K562 (cell line): ENCODE results near the gene TENM3. TPM values are rescaled to one million over a fixed set of nuclear protein-coding genes. Genes with fewer than 3 reads are reported as not detected.

Source experiments
- ATAC-seq: fragments of 200-7000 bp; cut with Tn5 transposase; 3 replicates; pipeline ENCODE4 v1.9.1; 2020; ENCODE audit warnings: moderate library complexity
- BruUV-seq: library from RNA; stranded (reverse); fragments of 400-500 nt; replicated peaks from 2 replicates; lab custom pipeline; 2021; lab: Mats Ljungman, UMichigan
- CTCF ChIA-PET: fragments of 300-600 bp; formaldehyde crosslinking; extraction: SDS; loops from one replicate; lab custom pipeline; 2021; ENCODE audit warnings: low intra/inter-chr PET ratio; lab: Yijun Ruan, JAX
- POLR2A ChIA-PET: fragments of 300-600, 350-650 bp; sonication (Branson Sonifier 250); formaldehyde crosslinking; extraction: SDS; loops from one replicate; lab custom pipeline; 2021; ENCODE audit warnings: antibody characterized with exemption, inconsistent platforms; lab: Yijun Ruan, JAX
- DNase-seq, 4 experiments: peaks; one replicate each; pipeline versions ENCODE4 v3.0.0 to v3.0.0-alpha.2; 2011 to 2018; ENCODE audit warnings: low spot score in 3 of 4, mixed read lengths in 3 of 4; ENCODE audit errors: extremely low read depth in 1 of 4
- FAIRE-seq: peaks from 2 replicates; lab custom pipeline; 2011; peaks lifted over from hg19 to GRCh38; lab: Jason Lieb, UNC
- H2AFZ ChIP-seq: 2 replicates; pipeline ENCODE4 v1.6.0; 2011; ENCODE audit warnings: low read depth, low read length, control low read depth, inconsistent platforms
- H3K27ac ChIP-seq: fragments of 200-600 bp; 3 replicates; pipeline ENCODE4 v1.8.0; 2011; ENCODE audit warnings: low read depth, mild to moderate bottlenecking, control low read depth, inconsistent platforms, low read length, moderate library complexity, mixed read lengths; ENCODE audit errors: extremely low read depth
- H3K27me3 ChIP-seq, 2 experiments: fragments of 300-600 bp in 1 of 2; 2 replicates in 1 of 2; 3 replicates in 1 of 2; pipeline versions ENCODE4 v1.6.0 to v1.8.0; 2011; ENCODE audit warnings: inconsistent platforms in 2 of 2, low read length in 2 of 2, mild to moderate bottlenecking in 1 of 2, mixed read lengths in 1 of 2, moderate library complexity in 1 of 2; ENCODE audit not compliant: control insufficient read depth in 2 of 2, insufficient read depth in 2 of 2
- H3K36me3 ChIP-seq: fragments of 300-600 bp; 3 replicates; pipeline ENCODE4 v1.8.0; 2011; ENCODE audit warnings: mild to moderate bottlenecking, low read length, inconsistent platforms; ENCODE audit not compliant: control insufficient read depth, insufficient read depth
- H3K4me1 ChIP-seq, 2 experiments: fragments of 200-600 bp in 1 of 2; replicated peaks in 1 of 2; 2 replicates in 1 of 2; 3 replicates in 1 of 2; pipeline versions ENCODE4 v1.5.1 to v1.8.0; 2011; ENCODE audit warnings: inconsistent platforms in 2 of 2, low read length in 2 of 2, mild to moderate bottlenecking in 1 of 2, mixed read lengths in 1 of 2, moderate library complexity in 1 of 2; ENCODE audit not compliant: control insufficient read depth in 2 of 2, insufficient read depth in 2 of 2
- H3K4me2 ChIP-seq: 2 replicates; pipeline ENCODE4 v1.6.1; 2011; ENCODE audit warnings: low read length, control low read depth, inconsistent platforms, mixed read lengths; ENCODE audit not compliant: insufficient read depth
- H3K4me3 ChIP-seq: fragments of 200-600 bp; sonication (generic), shearing (Covaris generic); 2 replicates; pipeline ENCODE4 v1.5.1; 2016; ENCODE audit warnings: control low read depth, inconsistent platforms
- H3K79me2 ChIP-seq: fragments of 200-600 bp; 3 replicates; pipeline ENCODE4 v1.8.0; 2011; ENCODE audit warnings: low read length, inconsistent platforms; ENCODE audit not compliant: control insufficient read depth, insufficient read depth
- H3K9ac ChIP-seq, 2 experiments: 2 replicates each; pipeline versions ENCODE4 v1.6.0 to v1.6.1; 2011; ENCODE audit warnings: low read depth in 2 of 2, low read length in 2 of 2, control low read depth in 1 of 2, inconsistent platforms in 1 of 2, mild to moderate bottlenecking in 1 of 2, mixed read lengths in 1 of 2; ENCODE audit not compliant: insufficient read depth in 1 of 2
- H3K9me1 ChIP-seq: one replicate; pipeline ENCODE4 v1.6.0; 2011; ENCODE audit warnings: inconsistent platforms, mild to moderate bottlenecking, low read length, moderate library complexity; ENCODE audit not compliant: control insufficient read depth, insufficient read depth
- H3K9me3 ChIP-seq: replicated peaks from 2 replicates; pipeline ENCODE4 v1.5.1; 2011; ENCODE audit warnings: low read depth, low read length, inconsistent platforms; ENCODE audit not compliant: control insufficient read depth, insufficient read depth
- H4K20me1 ChIP-seq: replicated peaks from 2 replicates; pipeline ENCODE4 v1.6.1; 2011; ENCODE audit warnings: low read length, inconsistent platforms, mixed read lengths; ENCODE audit not compliant: control insufficient read depth, insufficient read depth
- ATF2 ChIP-seq: sonication (generic); formaldehyde crosslinking; IDR thresholded peaks from 2 replicates; pipeline ENCODE4 v1.8.1; 2022; ENCODE audit warnings: missing genetic modification reagents
- CTBP1 ChIP-seq: fragments of 450-650 bp; IDR thresholded peaks from 2 replicates; pipeline ENCODE4 v1.6.1; 2016; ENCODE audit warnings: borderline replicate concordance
- E2F1 ChIP-seq: sonication (generic); formaldehyde crosslinking; IDR thresholded peaks from 2 replicates; pipeline ENCODE4 v1.8.1; 2023; ENCODE audit warnings: mild to moderate bottlenecking, missing genetic modification reagents, moderate library complexity
- WGBS: fragments of 100-300 bp; shearing (Covaris generic); methylation state at CpG from one replicate; pipeline ENCODE4 v1.1.6; 2016; ENCODE audit warnings: low coverage, mixed read lengths; ENCODE audit not compliant: insufficient coverage; ENCODE audit errors: missing lambda C conversion rate; 5-methylcytosine and 5-hydroxymethylcytosine counted together
- in situ Hi-C: fragments of 300-500 bp; cut with MboI; formaldehyde crosslinking; loops from 4 replicates; pipeline ENCODE4 v1.15.0; 2018; ENCODE audit warnings: inconsistent platforms, mixed read lengths
- intact Hi-C: fragments of 100-400 bp; cut with micrococcal nuclease; formaldehyde crosslinking; loops from 2 replicates; pipeline ENCODE4 v1.14.2; 2022
- polyA plus RNA-seq, 8 experiments: library from polyadenylated mRNA; depleted of rRNA in 4 of 8; stranded (reverse) in 5 of 8; unstranded in 3 of 8; fragments of >200 nt; fragmentation: Nextera tagmentation in 2 of 8; fragmentation: Illumina TruSeq in 1 of 8; extraction: Ambion mirVana in 2 of 8; extraction: Trizol in 1 of 8; gene quantifications; 2 replicates each; pipeline versions ENCODE4 v1.2.1 to v1.2.3, GENCODE V29; 2011 to 2014; ENCODE audit warnings: inconsistent platforms in 1 of 8, missing spikeins in 1 of 8
- total RNA-seq, 7 experiments: library from RNA; depleted of rRNA in 6 of 7; stranded (reverse); fragments of >200 nt in 6 of 7; fragmentation: Illumina TruSeq in 2 of 7; extraction: Trizol in 2 of 7; gene quantifications; 2 replicates each; pipeline versions ENCODE4 v1.2.1 to v1.2.3, GENCODE V29; 2011 to 2021; ENCODE audit warnings: low replicate concordance in 1 of 7

The TENM3 gene
- total and polyA plus RNA-seq, 9 of the 15 experiments (the other 6 are each of a cell fraction or from before 2014, with no cell fraction given) = 0.01 to 0.02 TPM; not detected in 7

DNA sequence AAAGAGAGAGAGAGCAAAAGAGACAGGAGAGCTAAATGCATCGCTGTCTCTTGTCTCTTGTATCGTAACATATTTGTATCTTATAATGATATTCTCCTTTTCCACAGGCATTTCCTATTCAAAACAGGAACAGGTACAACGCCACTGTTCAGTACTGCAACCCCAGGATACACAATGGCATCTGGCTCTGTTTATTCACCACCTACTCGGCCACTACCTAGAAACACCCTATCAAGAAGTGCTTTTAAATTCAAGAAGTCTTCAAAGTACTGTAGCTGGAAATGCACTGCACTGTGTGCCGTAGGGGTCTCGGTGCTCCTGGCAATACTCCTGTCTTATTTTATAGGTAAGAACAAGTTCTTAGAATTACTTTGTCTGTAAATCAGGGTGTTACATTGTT lies 385.3 kb downstream of the TENM3 start:
- Histone ChIP-seq H2AFZ (no peak overlapping the region), H3K4me3 (no peak overlapping the region), H3K4me1 (no peaks in the 10 kb centered on the region), H3K4me2 (no peak overlapping the region), H3K27ac (no peak overlapping the region), H3K9me1 (no peaks in the 10 kb centered on the region), H3K79me2 (no peaks in the 10 kb centered on the region), H3K36me3 (no peaks in the 10 kb centered on the region), H3K9ac (no peak overlapping the region), H3K27me3 (peaks cover 0 to 19% of the 10 kb centered on the region in 2 experiments; a peak in 4 of 5 replicates), H3K9me3 (no peaks in the 10 kb centered on the region), H4K20me1 (no peaks in the 10 kb centered on the region)
- intact Hi-C loops (no loop called here), in situ Hi-C loops (no loop called here)
- TF ChIP-seq CTBP1 (no peak), ATF2 (CRISPR knock-in tag) (no peak), E2F1 (CRISPR knock-in tag) (no peak)
- ATAC-seq (no peak), FAIRE-seq (no peak), DNase-seq (no peak)
- ChIA-PET CTCF (no interaction called here), POLR2A (no interaction called here)
- 3% methylated on average over 6 of the region's 6 CpGs for WGBS
- no TSS peak for BruUV-seq
